Stimulated activated memory B cell treated with anti-CD40 and anti-IgM and Interleukin-4, amounts not matched to agents 10 μg/mL and 1 μg/mL and 100 μg/mL, for 72 hours (primary cell): Measurements from ENCODE around the gene ATP13A1.
"Not testable (repeated sequence)": the region's sequence is repeated elsewhere in the genome, so short reads cannot be mapped to it uniquely, and the experiment has no call there.

Source experiments
- ATAC-seq: fragments of 150-1000 bp; cut with Tn5 transposase; 2 replicates; pipeline ENCODE4 v1.10.0; 2021
- H3K27ac Mint-ChIP-seq: one replicate; pipeline ENCODE4 v1.8.0; 2022; ENCODE audit warnings: mild to moderate bottlenecking, mixed read lengths
- H3K27me3 Mint-ChIP-seq: one replicate; pipeline ENCODE4 v1.8.0; 2022; ENCODE audit warnings: mixed read lengths
- H3K36me3 Mint-ChIP-seq: one replicate; pipeline ENCODE4 v1.8.0; 2022; ENCODE audit warnings: mixed read lengths
- H3K4me1 Mint-ChIP-seq: one replicate; pipeline ENCODE4 v1.8.0; 2022; ENCODE audit warnings: mixed read lengths
- H3K4me3 Mint-ChIP-seq: one replicate; pipeline ENCODE4 v1.8.0; 2022; ENCODE audit warnings: mild to moderate bottlenecking, moderate library complexity, mixed read lengths
- H3K9me3 Mint-ChIP-seq: one replicate; pipeline ENCODE4 v1.8.0; 2022; ENCODE audit warnings: mixed read lengths

Gene ATP13A1

GRCh38 chr19:19663256-19664120 lies at the start of gene ATP13A1:
ATP13A1 (minus strand) TSS chr19:19663676; CDS start chr19:19663666, 10 bp downstream.
- peak; percentile 91 for ATAC-seq
- H3K36me3 Mint-ChIP-seq: peaks cover 16% of the 10 kb centered on the region
- H3K27ac Mint-ChIP-seq: peak within 1 kb of the TSS; percentile 87
- H3K4me1 Mint-ChIP-seq: peaks cover 34% of the 10 kb centered on the region
- H3K4me3 Mint-ChIP-seq: peak within 1 kb of the TSS; percentile 78
- no peaks in the 10 kb centered on the region for H3K9me3 Mint-ChIP-seq
- H3K27me3 Mint-ChIP-seq: no peaks in the 10 kb centered on the region

- no peak overlapping the region for H3K27ac Mint-ChIP-seq
These were observed 48.7 kb upstream of the ATP13A1 start for GRCh38 chr19:19711934-19712828.

GRCh38 chr19:19711306-19711933 lies 47.9 kb upstream of the ATP13A1 start:
- Mint-ChIP-seq H3K27ac (no peak overlapping the region), H3K4me1 (no peaks in the 10 kb centered on the region), H3K36me3 (peaks cover 87% of the 10 kb centered on the region), H3K9me3 (peaks cover 23% of the 10 kb centered on the region), H3K27me3 (no peaks in the 10 kb centered on the region), H3K4me3 (no peak overlapping the region)
- no peak for ATAC-seq

More at GRCh38 chr19:19711934-19712828, 48.7 kb upstream of the ATP13A1 start:
- Mint-ChIP-seq H3K4me1 (no peaks in the 10 kb centered on the region), H3K36me3 (peaks cover 91% of the 10 kb centered on the region), H3K4me3 (no peak overlapping the region), H3K27me3 (no peaks in the 10 kb centered on the region), H3K9me3 (peaks cover 24% of the 10 kb centered on the region)
- ATAC-seq: no peak

- Mint-ChIP-seq H3K9me3 (peaks cover 25% of the 10 kb centered on the region), H3K27ac (no peak overlapping the region), H3K4me3 (no peak overlapping the region), H3K36me3 (peaks cover 86% of the 10 kb centered on the region), H3K4me1 (no peaks in the 10 kb centered on the region), H3K27me3 (no peaks in the 10 kb centered on the region)
- ATAC-seq: no peak
These were observed 47.0 kb upstream of the ATP13A1 start for GRCh38 chr19:19710506-19710905.

GRCh38 chr19:19704836-19705235 lies 41.4 kb upstream of the ATP13A1 start:
- peaks cover 64% of the 10 kb centered on the region for H3K36me3 Mint-ChIP-seq

GRCh38 chr19:19700493-19700892 lies 37.0 kb upstream of the ATP13A1 start:
- H3K4me1 Mint-ChIP-seq, H3K27me3 Mint-ChIP-seq, H3K4me3 Mint-ChIP-seq, H3K27ac Mint-ChIP-seq, ATAC-seq, H3K9me3 Mint-ChIP-seq: not testable (repeated sequence)
- peaks cover 34% of the 10 kb centered on the region for H3K36me3 Mint-ChIP-seq

More at GRCh38 chr19:19704836-19705235, 41.4 kb upstream of the ATP13A1 start:
- H3K27me3 Mint-ChIP-seq: no peaks in the 10 kb centered on the region
- no peaks in the 10 kb centered on the region for H3K4me1 Mint-ChIP-seq
- no peak overlapping the region for H3K27ac Mint-ChIP-seq
- no peak for ATAC-seq
- H3K9me3 Mint-ChIP-seq: peaks cover 26% of the 10 kb centered on the region
- H3K4me3 Mint-ChIP-seq: no peak overlapping the region

GRCh38 chr19:19697589-19697988 lies 34.1 kb upstream of the ATP13A1 start:
- H3K27ac Mint-ChIP-seq: no peak overlapping the region

GRCh38 chr19:19696386-19696785 lies 32.9 kb upstream of the ATP13A1 start:
- Mint-ChIP-seq H3K27me3 (no peaks in the 10 kb centered on the region), H3K4me3 (no peak overlapping the region), H3K9me3 (no peaks in the 10 kb centered on the region), H3K36me3 (no peaks in the 10 kb centered on the region), H3K4me1 (no peaks in the 10 kb centered on the region), H3K27ac (no peak overlapping the region)
- ATAC-seq: no peak

More at GRCh38 chr19:19697589-19697988, 34.1 kb upstream of the ATP13A1 start:
- H3K4me3 Mint-ChIP-seq: no peak overlapping the region
- H3K9me3 Mint-ChIP-seq: peaks cover 2% of the 10 kb centered on the region
- ATAC-seq: no peak
- H3K27me3 Mint-ChIP-seq: no peaks in the 10 kb centered on the region
- peaks cover 6% of the 10 kb centered on the region for H3K36me3 Mint-ChIP-seq
- H3K4me1 Mint-ChIP-seq: no peaks in the 10 kb centered on the region

GRCh38 chr19:19691683-19692082 lies 28.2 kb upstream of the ATP13A1 start:
- H3K4me1 Mint-ChIP-seq: no peaks in the 10 kb centered on the region
- H3K9me3 Mint-ChIP-seq: no peaks in the 10 kb centered on the region
- H3K27me3 Mint-ChIP-seq: no peaks in the 10 kb centered on the region
- peaks cover 7% of the 10 kb centered on the region for H3K36me3 Mint-ChIP-seq
- H3K27ac Mint-ChIP-seq: no peak overlapping the region
- no peak for ATAC-seq
- no peak overlapping the region for H3K4me3 Mint-ChIP-seq

- not testable (repeated sequence) for H3K27me3 Mint-ChIP-seq, H3K4me3 Mint-ChIP-seq, H3K4me1 Mint-ChIP-seq, H3K9me3 Mint-ChIP-seq, ATAC-seq, H3K27ac Mint-ChIP-seq
- H3K36me3 Mint-ChIP-seq: peaks cover 23% of the 10 kb centered on the region
These were observed 25.5 kb upstream of the ATP13A1 start for GRCh38 chr19:19689023-19689422.

- H3K36me3 Mint-ChIP-seq: peaks cover 37% of the 10 kb centered on the region
These were observed 23.6 kb upstream of the ATP13A1 start for GRCh38 chr19:19687090-19687489.

GRCh38 chr19:19686580-19686979 lies 23.1 kb upstream of the ATP13A1 start:
- H3K27ac Mint-ChIP-seq: no peak overlapping the region
- H3K4me1 Mint-ChIP-seq: no peaks in the 10 kb centered on the region
- no peaks in the 10 kb centered on the region for H3K27me3 Mint-ChIP-seq
- peaks cover 39% of the 10 kb centered on the region for H3K36me3 Mint-ChIP-seq
- H3K4me3 Mint-ChIP-seq: no peak overlapping the region
- ATAC-seq: no peak
- peaks cover 10% of the 10 kb centered on the region for H3K9me3 Mint-ChIP-seq

More at GRCh38 chr19:19687090-19687489, 23.6 kb upstream of the ATP13A1 start:
- Mint-ChIP-seq H3K27ac (no peak overlapping the region), H3K27me3 (no peaks in the 10 kb centered on the region), H3K4me1 (no peaks in the 10 kb centered on the region), H3K4me3 (no peak overlapping the region), H3K9me3 (peaks cover 10% of the 10 kb centered on the region)
- no peak for ATAC-seq

GRCh38 chr19:19686119-19686518 lies 22.6 kb upstream of the ATP13A1 start:
- Mint-ChIP-seq H3K36me3 (peaks cover 44% of the 10 kb centered on the region), H3K9me3 (peaks cover 11% of the 10 kb centered on the region)
- H3K4me3 Mint-ChIP-seq, ATAC-seq, H3K27ac Mint-ChIP-seq, H3K4me1 Mint-ChIP-seq, H3K27me3 Mint-ChIP-seq: not testable (repeated sequence)

GRCh38 chr19:19679176-19680073 lies 15.9 kb upstream of the ATP13A1 start:
- Mint-ChIP-seq H3K4me1 (peaks cover 14% of the 10 kb centered on the region), H3K27ac (no peak overlapping the region), H3K36me3 (peaks cover 90% of the 10 kb centered on the region), H3K4me3 (no peak overlapping the region), H3K9me3 (peaks cover 15% of the 10 kb centered on the region), H3K27me3 (no peaks in the 10 kb centered on the region)
- no peak for ATAC-seq
